NT2/D1 (cell line): ENCODE results near the gene IL19.

ENCODE experiments used
- DNase-seq: peaks from one replicate; pipeline ENCODE4 v3.0.0-alpha.2; 2011; ENCODE audit warnings: low read depth, low spot score
- H3K27me3 ChIP-seq: 2 replicates; pipeline ENCODE4 v1.6.0; 2011; ENCODE audit warnings: mild to moderate bottlenecking; ENCODE audit not compliant: insufficient read length, insufficient read depth
- H3K36me3 ChIP-seq: 2 replicates; pipeline ENCODE4 v1.6.1; 2011; ENCODE audit warnings: mild to moderate bottlenecking, low read length, mixed read lengths; ENCODE audit not compliant: insufficient read depth, insufficient read length
- H3K4me1 ChIP-seq: 2 replicates; pipeline ENCODE4 v1.5.1; 2011; ENCODE audit not compliant: insufficient read depth, insufficient read length
- H3K4me3 ChIP-seq: 2 replicates; pipeline ENCODE4 v1.5.1; 2011; ENCODE audit warnings: low read depth; ENCODE audit not compliant: insufficient read length
- H3K9ac ChIP-seq: 2 replicates; pipeline ENCODE4 v1.6.0; 2011; ENCODE audit warnings: low read depth; ENCODE audit not compliant: insufficient read length
- H3K9me3 ChIP-seq: 2 replicates; pipeline ENCODE4 v1.5.1; 2011; ENCODE audit warnings: mild to moderate bottlenecking, low read length; ENCODE audit not compliant: insufficient read depth
- SUZ12 ChIP-seq: IDR thresholded peaks from 2 replicates; pipeline ENCODE4 v1.6.1; 2011; ENCODE audit not compliant: insufficient read length, insufficient read depth; ENCODE audit errors: extremely low read depth
- YY1 ChIP-seq: IDR thresholded peaks from 2 replicates; pipeline ENCODE4 v1.6.1; 2011; ENCODE audit not compliant: insufficient read length, insufficient read depth
- ZNF274 ChIP-seq: IDR thresholded peaks from 2 replicates; pipeline ENCODE4 v1.6.1; 2011; ENCODE audit warnings: mild to moderate bottlenecking, low read depth, low read length

The IL19 gene

GRCh38 chr1:206880314-206880713, 109.7 kb downstream of the IL19 start:
- DNase-seq = no peak
- H3K36me3 ChIP-seq = no peaks in the 10 kb centered on the region
- H3K27me3 ChIP-seq = no peaks in the 10 kb centered on the region
- TF ChIP-seq YY1 (no peak), SUZ12 (no peak), ZNF274 (no peak)
- H3K4me1 ChIP-seq = no peaks in the 10 kb centered on the region
- no peak overlapping the region for H3K4me3 ChIP-seq
- peaks cover 40% of the 10 kb centered on the region for H3K9me3 ChIP-seq
- H3K9ac ChIP-seq = no peak overlapping the region

- Histone ChIP-seq H3K4me3 (no peak overlapping the region), H3K36me3 (no peaks in the 10 kb centered on the region), H3K27me3 (no peaks in the 10 kb centered on the region), H3K4me1 (no peaks in the 10 kb centered on the region), H3K9ac (no peak overlapping the region), H3K9me3 (peaks cover 27% of the 10 kb centered on the region)
- no peak for TF ChIP-seq YY1
- no peak for TF ChIP-seq ZNF274
- no peak for TF ChIP-seq SUZ12
- DNase-seq = no peak
Observed at GRCh38 chr1:206882555-206882954, 112.0 kb downstream of the IL19 start.

- Histone ChIP-seq H3K36me3 (no peaks in the 10 kb centered on the region), H3K27me3 (no peaks in the 10 kb centered on the region)
- TF ChIP-seq YY1 = no peak
Observed at GRCh38 chr1:206883160-206883559, 112.6 kb downstream of the IL19 start.

GRCh38 chr1:206883876-206884275, 113.3 kb downstream of the IL19 start:
- DNase-seq = no peak
- no peaks in the 10 kb centered on the region for H3K27me3 ChIP-seq
- H3K9ac ChIP-seq = no peak overlapping the region
- peaks cover 14% of the 10 kb centered on the region for H3K9me3 ChIP-seq
- H3K4me3 ChIP-seq = no peak overlapping the region
- TF ChIP-seq SUZ12 = no peak
- no peak for TF ChIP-seq ZNF274
- TF ChIP-seq YY1 = no peak
- no peaks in the 10 kb centered on the region for H3K4me1 ChIP-seq
- no peaks in the 10 kb centered on the region for H3K36me3 ChIP-seq

More at GRCh38 chr1:206883160-206883559, 112.6 kb downstream of the IL19 start:
- Histone ChIP-seq H3K4me1 (no peaks in the 10 kb centered on the region), H3K4me3 (no peak overlapping the region), H3K9me3 (peaks cover 21% of the 10 kb centered on the region), H3K9ac (no peak overlapping the region)
- DNase-seq = no peak

- H3K9ac ChIP-seq = no peak overlapping the region
- no peaks in the 10 kb centered on the region for H3K4me1 ChIP-seq
- no peak for TF ChIP-seq ZNF274
- TF ChIP-seq YY1 = no peak
- H3K36me3 ChIP-seq = no peaks in the 10 kb centered on the region
- H3K4me3 ChIP-seq = no peak overlapping the region
- H3K9me3 ChIP-seq = no peaks in the 10 kb centered on the region
- no peaks in the 10 kb centered on the region for H3K27me3 ChIP-seq
- no peak for DNase-seq
Observed at GRCh38 chr1:206885341-206886060, 114.9 kb downstream of the IL19 start.

GRCh38 chr1:206886831-206887230, 116.3 kb downstream of the IL19 start:
- Histone ChIP-seq H3K4me3 (no peak overlapping the region), H3K27me3 (no peaks in the 10 kb centered on the region), H3K36me3 (no peaks in the 10 kb centered on the region), H3K9ac (no peak overlapping the region), H3K9me3 (no peaks in the 10 kb centered on the region), H3K4me1 (no peaks in the 10 kb centered on the region)
- no peak for DNase-seq
- no peak for TF ChIP-seq YY1
- no peak for TF ChIP-seq SUZ12
- no peak for TF ChIP-seq ZNF274

- no peak for TF ChIP-seq ZNF274
- TF ChIP-seq SUZ12 = no peak
- TF ChIP-seq YY1 = no peak
- H3K27me3 ChIP-seq = no peaks in the 10 kb centered on the region
- no peak for DNase-seq
- H3K4me3 ChIP-seq = no peak overlapping the region
- H3K9ac ChIP-seq = no peak overlapping the region
- H3K9me3 ChIP-seq = no peaks in the 10 kb centered on the region
- no peaks in the 10 kb centered on the region for H3K4me1 ChIP-seq
- H3K36me3 ChIP-seq = no peaks in the 10 kb centered on the region
Observed at GRCh38 chr1:206887701-206888100, 117.1 kb downstream of the IL19 start.
